H1 (cell line): Measurements from ENCODE around the gene DCBLD2. TPM values are rescaled to one million over a fixed set of nuclear protein-coding genes. Genes with fewer than 3 reads are reported as not detected.

Experiments
- CTCF ChIA-PET: fragments of 300-600 bp; sonication (Branson Sonifier 250); formaldehyde crosslinking; loops from one replicate; lab custom pipeline; 2021; ENCODE audit not compliant: partially characterized antibody; lab: Charles Lee
- POLR2A ChIA-PET: fragments of 300-600 bp; sonication (Branson Sonifier 250); formaldehyde crosslinking; loops from one replicate; lab custom pipeline; 2021; ENCODE audit warnings: inconsistent platforms; ENCODE audit not compliant: partially characterized antibody; lab: Charles Lee
- DNase-seq, 2 experiments: peaks; one replicate each; pipeline versions ENCODE4 v3.0.0 to v3.0.0-alpha.2; 2010 to 2022; ENCODE audit warnings: low spot score in 2 of 2, low read depth in 1 of 2, mixed read lengths in 1 of 2
- FAIRE-seq: peaks from 2 replicates; lab custom pipeline; 2011; peaks lifted over from hg19 to GRCh38; lab: Jason Lieb, UNC
- H2AFZ ChIP-seq: 2 replicates; pipeline ENCODE4 v1.8.1; 2012; ENCODE audit warnings: low read length, inconsistent platforms
- H2AK5ac ChIP-seq: 2 replicates; pipeline ENCODE4 v1.6.1; 2013; ENCODE audit warnings: low read depth, low read length
- H2BK120ac ChIP-seq: replicated peaks from 2 replicates; pipeline ENCODE3; 2013; ENCODE audit warnings: low read depth, low read length, inconsistent platforms
- H2BK12ac ChIP-seq: 2 replicates; pipeline ENCODE4 v1.6.1; 2013; ENCODE audit warnings: low read depth, low read length
- H2BK15ac ChIP-seq: 2 replicates; pipeline ENCODE4 v1.6.1; 2013; ENCODE audit warnings: low read length
- H2BK20ac ChIP-seq: 2 replicates; pipeline ENCODE4 v1.6.1; 2013; ENCODE audit warnings: low read length
- H2BK5ac ChIP-seq: 2 replicates; pipeline ENCODE4 v1.6.1; 2013; ENCODE audit warnings: low read depth, low read length
- H3K14ac ChIP-seq: 2 replicates; pipeline ENCODE4 v1.6.1; 2013; ENCODE audit warnings: inconsistent platforms; ENCODE audit not compliant: insufficient read length
- H3K18ac ChIP-seq: 2 replicates; pipeline ENCODE4 v1.6.1; 2013; ENCODE audit warnings: low read length; ENCODE audit errors: extremely low read depth
- H3K23ac ChIP-seq: 2 replicates; pipeline ENCODE4 v1.6.1; 2013; ENCODE audit warnings: inconsistent platforms; ENCODE audit not compliant: insufficient read length
- H3K23me2 ChIP-seq: 2 replicates; pipeline ENCODE4 v1.6.1; 2013; ENCODE audit warnings: low read depth, low read length
- H3K27ac ChIP-seq: 2 replicates; pipeline ENCODE4 v1.6.1; 2011; ENCODE audit warnings: low read depth, low read length, inconsistent platforms
- H3K27me3 ChIP-seq, 4 experiments: replicated peaks in 1 of 4; 1 replicate in 1 of 4; 2 replicates in 3 of 4; pipeline versions ENCODE4 v1.6.1 to v1.8.1; 2011 to 2013; ENCODE audit warnings: low read length in 3 of 4, mild to moderate bottlenecking in 3 of 4, inconsistent platforms in 2 of 4, mixed read lengths in 2 of 4, moderate library complexity in 1 of 4; ENCODE audit not compliant: control insufficient read depth in 3 of 4, insufficient read depth in 3 of 4; ENCODE audit errors: extremely low read depth in 1 of 4
- H3K36me3 ChIP-seq, 4 experiments: 2 replicates each; pipeline versions ENCODE4 v1.6.1 to v1.8.1; 2011 to 2013; ENCODE audit warnings: mild to moderate bottlenecking in 4 of 4, low read length in 3 of 4, moderate library complexity in 2 of 4, control low read depth in 1 of 4, inconsistent platforms in 1 of 4; ENCODE audit not compliant: insufficient read depth in 4 of 4, control insufficient read depth in 2 of 4
- H3K4ac ChIP-seq: replicated peaks from 2 replicates; pipeline ENCODE3; 2013; ENCODE audit warnings: low read length, low read depth, mixed read lengths, inconsistent platforms; ENCODE audit not compliant: insufficient read length
- H3K4me1 ChIP-seq, 4 experiments: replicated peaks in 1 of 4; 1 replicate in 1 of 4; 2 replicates in 3 of 4; pipeline versions ENCODE4 v1.6.1 to v1.8.1; 2011 to 2013; ENCODE audit warnings: low read length in 3 of 4, inconsistent platforms in 2 of 4, mixed read lengths in 1 of 4; ENCODE audit not compliant: insufficient read depth in 4 of 4, control insufficient read depth in 3 of 4
- H3K4me2 ChIP-seq, 2 experiments: 2 replicates each; pipeline versions ENCODE4 v1.6.1 to v1.8.1; 2011 to 2013; ENCODE audit warnings: low read depth in 2 of 2, low read length in 2 of 2, control low read depth in 1 of 2, inconsistent platforms in 1 of 2, mild to moderate bottlenecking in 1 of 2; ENCODE audit not compliant: insufficient read depth in 1 of 2
- H3K4me3 ChIP-seq, 4 experiments: fragments of 200-600, 300-600 bp in 1 of 4; sonication (generic), shearing (Covaris generic), sonication (Bioruptor Twin) in 1 of 4; 2 replicates each; pipeline versions ENCODE4 v1.5.1 to v1.8.1; 2011 to 2016; ENCODE audit warnings: low read length in 4 of 4, low read depth in 3 of 4, control low read depth in 2 of 4, inconsistent platforms in 2 of 4, mild to moderate bottlenecking in 2 of 4, mixed read lengths in 1 of 4, moderate library complexity in 1 of 4; ENCODE audit not compliant: insufficient read depth in 2 of 4; ENCODE audit errors: extremely low read depth in 1 of 4
- H3K56ac ChIP-seq: replicated peaks from 2 replicates; pipeline ENCODE3; 2013; ENCODE audit warnings: low read depth, mild to moderate bottlenecking, mixed read lengths, low read length, inconsistent platforms; ENCODE audit not compliant: insufficient read length
- H3K79me1 ChIP-seq: 2 replicates; pipeline ENCODE4 v1.6.1; 2013; ENCODE audit warnings: low read depth, low read length, control low read depth
- H3K79me2 ChIP-seq, 2 experiments: 2 replicates each; pipeline versions ENCODE4 v1.6.1 to v1.8.1; 2012 to 2013; ENCODE audit warnings: low read length in 2 of 2, mild to moderate bottlenecking in 2 of 2, inconsistent platforms in 1 of 2; ENCODE audit not compliant: insufficient read depth in 2 of 2, control insufficient read depth in 1 of 2
- H3K9ac ChIP-seq, 4 experiments: replicated peaks in 1 of 4; 1 replicate in 1 of 4; 2 replicates in 3 of 4; pipeline versions ENCODE4 v1.6.1 to v1.8.1; 2011 to 2013; ENCODE audit warnings: low read depth in 3 of 4, low read length in 3 of 4, control low read depth in 2 of 4, mild to moderate bottlenecking in 2 of 4, moderate library complexity in 2 of 4, inconsistent platforms in 1 of 4; ENCODE audit errors: extremely low read depth in 1 of 4
- H3K9me3 ChIP-seq, 2 experiments: 2 replicates each; pipeline versions ENCODE4 v1.6.1 to v1.8.1; 2012 to 2013; ENCODE audit warnings: mild to moderate bottlenecking in 2 of 2, moderate library complexity in 2 of 2, control low read depth in 1 of 2, inconsistent platforms in 1 of 2, low read depth in 1 of 2, low read length in 1 of 2, mixed read lengths in 1 of 2; ENCODE audit not compliant: insufficient read depth in 2 of 2
- H4K20me1 ChIP-seq, 2 experiments: replicated peaks in 1 of 2; 2 replicates each; pipeline versions ENCODE3 to v1.8.1; 2011 to 2013; ENCODE audit warnings: inconsistent platforms in 2 of 2, low read length in 2 of 2, mild to moderate bottlenecking in 1 of 2; ENCODE audit not compliant: insufficient read depth in 2 of 2, control insufficient read depth in 1 of 2
- H4K5ac ChIP-seq: 2 replicates; pipeline ENCODE4 v1.6.1; 2013; ENCODE audit warnings: low read length, low read depth, mixed read lengths, inconsistent platforms; ENCODE audit not compliant: insufficient read length
- H4K8ac ChIP-seq: 2 replicates; pipeline ENCODE4 v1.8.0; 2013; ENCODE audit warnings: mild to moderate bottlenecking, moderate library complexity, low read length, inconsistent platforms; ENCODE audit not compliant: insufficient read depth; ENCODE audit errors: extremely low read depth
- H4K91ac ChIP-seq: replicated peaks from 2 replicates; pipeline ENCODE3; 2013; ENCODE audit warnings: low read length, mixed read lengths, inconsistent platforms; ENCODE audit not compliant: insufficient read length
- SIX5 ChIP-seq: IDR thresholded peaks from 2 replicates; pipeline ENCODE4 v1.6.1; 2011; ENCODE audit warnings: mild to moderate bottlenecking, low read depth, low read length
- SRF ChIP-seq: IDR thresholded peaks from 2 replicates; pipeline ENCODE4 v1.6.1; 2011; ENCODE audit warnings: mild to moderate bottlenecking, low read depth, low read length, moderate library complexity
- YY1 ChIP-seq: IDR thresholded peaks from 2 replicates; pipeline ENCODE4 v1.6.1; 2011; ENCODE audit warnings: low read depth, mild to moderate bottlenecking, low read length
- WGBS, 2 experiments: shearing (Covaris generic) in 1 of 2; methylation state at CpG; one replicate each; pipeline versions ENCODE4 v1.1.6 to v1.1.7; 2013 to 2015; ENCODE audit warnings: low lambda C conversion rate in 2 of 2, mixed read lengths in 2 of 2, inconsistent platforms in 1 of 2, low coverage in 1 of 2, missing lambda C conversion rate in 1 of 2; ENCODE audit not compliant: insufficient replicate concordance in 2 of 2, insufficient coverage in 1 of 2, insufficient read length in 1 of 2; ENCODE audit errors: extremely low coverage in 1 of 2, missing lambda C conversion rate in 1 of 2; 5-methylcytosine and 5-hydroxymethylcytosine counted together
- polyA plus RNA-seq, 7 experiments: library from polyadenylated mRNA; depleted of rRNA in 3 of 7; stranded (reverse) in 5 of 7; unstranded in 2 of 7; fragments of >200 nt in 5 of 7; fragments of 200-250 nt in 2 of 7; gene quantifications; 1 replicate in 5 of 7; 2 replicates in 1 of 7; 4 replicates in 1 of 7; pipeline versions ENCODE4 v1.2.1 to v1.2.3, GENCODE V29; 2011 to 2013; ENCODE audit warnings: missing spikeins in 2 of 7, mixed read lengths in 2 of 7
- total RNA-seq: library from RNA; stranded (reverse); fragmentation: NEBNext Ultra II Directional; extraction: Animal tissue kit (Norgen Biotek cat#: 25700); gene quantifications from 2 replicates; pipeline ENCODE4 v1.2.1, GENCODE V29; 2021

The DCBLD2 gene
- total and polyA plus RNA-seq, 2 of the 8 experiments (the other 6 are each of a cell fraction or from before 2014, with no cell fraction given) = 19.6 to 63.8 TPM

GRCh38 chr3:98750276-98750919 lies 151.1 kb downstream of the DCBLD2 start:
- no peaks in the 10 kb centered on the region for H3K9me3 ChIP-seq
- H3K4me1 ChIP-seq = no peaks in the 10 kb centered on the region
- H4K20me1 ChIP-seq = no peaks in the 10 kb centered on the region
- H3K14ac ChIP-seq = no peak overlapping the region
- H2BK5ac ChIP-seq = no peak overlapping the region
- ChIA-PET POLR2A (no interaction called here), CTCF (interaction anchor here (0.8 kb wide), 1 partner anchor 155 kb away, joined by 4 read pairs; no protein-coding TSS in a partner anchor)
- no peaks in the 10 kb centered on the region; a peak in 1 of 4 replicates for H3K79me2 ChIP-seq
- no peak overlapping the region for H2BK20ac ChIP-seq
- no peak overlapping the region for H3K27ac ChIP-seq
- FAIRE-seq (no peak), DNase-seq (no peak)
- H4K91ac ChIP-seq = no peak overlapping the region
- no peak overlapping the region for H3K9ac ChIP-seq
- WGBS, 2 experiments = 77% methylated on average over 1 of the region's 1 CpG; no CpG with 5 or more reads in 1 of the 2 experiments
- H3K23me2 ChIP-seq = no peaks in the 10 kb centered on the region; the same call in 1 of the 2 replicates
- no peaks in the 10 kb centered on the region for H3K27me3 ChIP-seq
- H3K4me2 ChIP-seq = no peak overlapping the region
- no peak overlapping the region for H2AFZ ChIP-seq
- no peak overlapping the region for H2BK120ac ChIP-seq
- H3K56ac ChIP-seq = no peak overlapping the region
- H3K4me3 ChIP-seq = no peak overlapping the region
- no peak overlapping the region for H2BK12ac ChIP-seq
- no peaks in the 10 kb centered on the region for H3K36me3 ChIP-seq
- no peak overlapping the region for H2AK5ac ChIP-seq
- H3K79me1 ChIP-seq = no peaks in the 10 kb centered on the region
- H3K18ac ChIP-seq = no peak overlapping the region
- no peak overlapping the region for H4K8ac ChIP-seq
- H3K23ac ChIP-seq = no peak overlapping the region
- H2BK15ac ChIP-seq = no peak overlapping the region
- no peak overlapping the region for H4K5ac ChIP-seq
- H3K4ac ChIP-seq = no peak overlapping the region
- TF ChIP-seq SRF (no peak), SIX5 (no peak), YY1 (no peak)
